GM12864 (cell line): ENCODE measurements around the gene PLEKHG2.

Experiments used
- DNase-seq: peaks from one replicate; pipeline ENCODE4 v3.0.0-alpha.2; 2011; ENCODE audit warnings: low read depth
- H3K4me3 ChIP-seq: 2 replicates; pipeline ENCODE4 v1.5.1; 2011; ENCODE audit warnings: mild to moderate bottlenecking, low read depth, low read length, control low read depth
- CTCF ChIP-seq: IDR thresholded peaks from 2 replicates; pipeline ENCODE4 v1.5.1; 2011; ENCODE audit warnings: low read depth, mild to moderate bottlenecking, moderate library complexity, low read length, control low read depth, inconsistent platforms; ENCODE audit errors: missing control alignments

PLEKHG2 gene

GRCh38 chr19:39411832-39412099, 703 bp upstream of the PLEKHG2 start:
- peak; percentile 87 for DNase-seq
- H3K4me3 ChIP-seq, result peak overlapping the region; percentile 24; the same call in 1 of the 2 replicates
- TF ChIP-seq CTCF, result peak; percentile 89

GRCh38 chr19:39412867-39413271, 400 bp downstream of the PLEKHG2 start:
- DNase-seq, result no peak
- no peak for TF ChIP-seq CTCF
- peak overlapping the region; percentile 76 for H3K4me3 ChIP-seq

GRCh38 chr19:39413272-39413910, 922 bp downstream of the PLEKHG2 start:
- no peak for DNase-seq
- H3K4me3 ChIP-seq, result peak overlapping the region; percentile 76
- TF ChIP-seq CTCF, result no peak

- TF ChIP-seq CTCF, result peak; percentile 37
- H3K4me3 ChIP-seq, result peak overlapping the region; percentile 76
- DNase-seq, result no peak
Measured at GRCh38 chr19:39413911-39414608, 1.6 kb downstream of the PLEKHG2 start.

- no peak for DNase-seq
- peak overlapping the region; percentile 76; the same call in 1 of the 2 replicates for H3K4me3 ChIP-seq
- no peak for TF ChIP-seq CTCF
Measured at GRCh38 chr19:39415111-39416046, 2.9 kb downstream of the PLEKHG2 start.

- no peak for TF ChIP-seq CTCF
- no peak for DNase-seq
- H3K4me3 ChIP-seq, result no peak overlapping the region
Measured at GRCh38 chr19:39416152-39417120, 4.0 kb downstream of the PLEKHG2 start.
